ENCODE results near the gene CEP131. TPM values are rescaled to one million over a fixed set of nuclear protein-coding genes. Genes with fewer than 3 reads are reported as not detected.

Gene CEP131
- polyA plus RNA-seq, 1 donor from 2014 or later, result 21.3 TPM

DNA sequence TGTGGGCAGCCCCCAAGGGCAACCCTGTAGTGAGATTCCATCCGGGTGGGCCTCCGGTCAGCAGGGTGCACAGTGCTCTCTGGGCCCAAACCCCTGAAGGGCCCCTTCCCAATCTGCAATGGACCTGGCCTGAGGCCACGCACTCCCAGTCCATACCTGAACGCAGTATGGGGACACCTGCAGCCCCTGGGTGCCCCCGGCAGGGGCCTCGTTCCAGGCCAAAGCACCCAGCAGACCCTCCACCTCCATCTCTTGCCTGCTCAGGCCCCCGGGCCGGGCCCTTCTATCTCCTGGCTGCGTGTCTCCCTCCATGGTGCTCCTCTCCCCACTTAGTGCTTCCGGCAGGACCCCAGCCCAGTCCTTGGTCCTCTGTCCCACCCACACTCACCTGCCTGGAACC, 39.4 kb downstream of the CEP131 start:
- Histone ChIP-seq H3K79me2 (replicated peaks; ENCODE audit: insufficient read depth, low read length) (no peaks in the 10 kb centered on the region), H3K9me3 (ENCODE audit: low read length) (no peaks in the 10 kb centered on the region), H2AFZ (ENCODE audit: low read depth, low read length) (no peak overlapping the region), H3F3A (ENCODE audit: insufficient read depth, low read length, poor library complexity, severe bottlenecking) (no peaks in the 10 kb centered on the region), H3K4me2 (ENCODE audit: low read length) (no peak overlapping the region), H3K4me3 (ENCODE audit: low read length) (no peak overlapping the region), H3K36me3 (ENCODE audit: insufficient read depth, low read length) (no peaks in the 10 kb centered on the region), H3K9me2 (ENCODE audit: insufficient read depth, low read length) (no peaks in the 10 kb centered on the region), H3K27me3 (ENCODE audit: insufficient read depth, low read depth, low read length) (no peaks in the 10 kb centered on the region), H3K27ac (ENCODE audit: low read length) (no peak overlapping the region), H3K9ac (ENCODE audit: low read length) (no peak overlapping the region), H4K20me1 (ENCODE audit: insufficient read depth) (no peaks in the 10 kb centered on the region)
- TF ChIP-seq RAD21 (conservative IDR thresholded peaks at IDR 0.05) (no peak), TAF1 (IDR thresholded peaks at IDR 0.05; ENCODE audit: low read depth) (no peak), MXI1 (conservative IDR thresholded peaks at IDR 0.05; ENCODE audit: poor library complexity, severe bottlenecking) (no peak), EP300 (conservative IDR thresholded peaks at IDR 0.05; ENCODE audit: poor library complexity, severe bottlenecking) (no peak), CTCF (IDR thresholded peaks at IDR 0.05; ENCODE audit: poor library complexity, severe bottlenecking) (no peak), POLR2AphosphoS5 (IDR thresholded peaks at IDR 0.05) (no peak), EZH2 (IDR thresholded peaks at IDR 0.05; ENCODE audit: borderline replicate concordance, insufficient read depth, low read length, poor library complexity, severe bottlenecking) (no peak), SMC3 (conservative IDR thresholded peaks at IDR 0.05; ENCODE audit: poor library complexity) (no peak)
- TF ChIP-seq, protein P1, sequence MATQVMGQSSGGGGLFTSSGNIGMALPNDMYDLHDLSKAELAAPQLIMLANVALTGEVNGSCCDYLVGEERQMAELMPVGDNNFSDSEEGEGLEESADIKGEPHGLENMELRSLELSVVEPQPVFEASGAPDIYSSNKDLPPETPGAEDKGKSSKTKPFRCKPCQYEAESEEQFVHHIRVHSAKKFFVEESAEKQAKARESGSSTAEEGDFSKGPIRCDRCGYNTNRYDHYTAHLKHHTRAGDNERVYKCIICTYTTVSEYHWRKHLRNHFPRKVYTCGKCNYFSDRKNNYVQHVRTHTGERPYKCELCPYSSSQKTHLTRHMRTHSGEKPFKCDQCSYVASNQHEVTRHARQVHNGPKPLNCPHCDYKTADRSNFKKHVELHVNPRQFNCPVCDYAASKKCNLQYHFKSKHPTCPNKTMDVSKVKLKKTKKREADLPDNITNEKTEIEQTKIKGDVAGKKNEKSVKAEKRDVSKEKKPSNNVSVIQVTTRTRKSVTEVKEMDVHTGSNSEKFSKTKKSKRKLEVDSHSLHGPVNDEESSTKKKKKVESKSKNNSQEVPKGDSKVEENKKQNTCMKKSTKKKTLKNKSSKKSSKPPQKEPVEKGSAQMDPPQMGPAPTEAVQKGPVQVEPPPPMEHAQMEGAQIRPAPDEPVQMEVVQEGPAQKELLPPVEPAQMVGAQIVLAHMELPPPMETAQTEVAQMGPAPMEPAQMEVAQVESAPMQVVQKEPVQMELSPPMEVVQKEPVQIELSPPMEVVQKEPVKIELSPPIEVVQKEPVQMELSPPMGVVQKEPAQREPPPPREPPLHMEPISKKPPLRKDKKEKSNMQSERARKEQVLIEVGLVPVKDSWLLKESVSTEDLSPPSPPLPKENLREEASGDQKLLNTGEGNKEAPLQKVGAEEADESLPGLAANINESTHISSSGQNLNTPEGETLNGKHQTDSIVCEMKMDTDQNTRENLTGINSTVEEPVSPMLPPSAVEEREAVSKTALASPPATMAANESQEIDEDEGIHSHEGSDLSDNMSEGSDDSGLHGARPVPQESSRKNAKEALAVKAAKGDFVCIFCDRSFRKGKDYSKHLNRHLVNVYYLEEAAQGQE (IDR thresholded peaks at IDR 0.05; ENCODE audit: borderline replicate concordance), result no peak

- H3K79me2 ChIP-seq (replicated peaks; ENCODE audit: insufficient read depth, low read length), result no peaks in the 10 kb centered on the region
- H3F3A ChIP-seq (ENCODE audit: insufficient read depth, low read length, poor library complexity, severe bottlenecking), result no peaks in the 10 kb centered on the region
- TF ChIP-seq EP300 (conservative IDR thresholded peaks at IDR 0.05; ENCODE audit: poor library complexity, severe bottlenecking), result no peak
- TF ChIP-seq, protein P1 (IDR thresholded peaks at IDR 0.05; ENCODE audit: borderline replicate concordance), result no peak
- TF ChIP-seq SMC3 (conservative IDR thresholded peaks at IDR 0.05; ENCODE audit: poor library complexity), result no peak
- TF ChIP-seq RAD21 (conservative IDR thresholded peaks at IDR 0.05), result no peak
- TF ChIP-seq EZH2 (IDR thresholded peaks at IDR 0.05; ENCODE audit: borderline replicate concordance, insufficient read depth, low read length, poor library complexity, severe bottlenecking), result no peak
- no peak for TF ChIP-seq MXI1 (conservative IDR thresholded peaks at IDR 0.05; ENCODE audit: poor library complexity, severe bottlenecking)
- no peak for TF ChIP-seq CTCF (IDR thresholded peaks at IDR 0.05; ENCODE audit: poor library complexity, severe bottlenecking)
- TF ChIP-seq POLR2AphosphoS5 (IDR thresholded peaks at IDR 0.05), result no peak
- TF ChIP-seq TAF1 (IDR thresholded peaks at IDR 0.05; ENCODE audit: low read depth), result no peak
- no peak overlapping the region for H3K4me3 ChIP-seq (ENCODE audit: low read length)
- H3K9me3 ChIP-seq (ENCODE audit: low read length), result no peaks in the 10 kb centered on the region
- no peak overlapping the region for H2AFZ ChIP-seq (ENCODE audit: low read depth, low read length)
- H4K20me1 ChIP-seq (ENCODE audit: insufficient read depth), result no peaks in the 10 kb centered on the region
- H3K36me3 ChIP-seq (ENCODE audit: insufficient read depth, low read length), result no peaks in the 10 kb centered on the region
- H3K4me2 ChIP-seq (ENCODE audit: low read length), result no peak overlapping the region
- H3K9ac ChIP-seq (ENCODE audit: low read length), result no peak overlapping the region
- H3K27me3 ChIP-seq (ENCODE audit: insufficient read depth, low read depth, low read length), result no peaks in the 10 kb centered on the region
- H3K27ac ChIP-seq (ENCODE audit: low read length), result no peak overlapping the region
- no peaks in the 10 kb centered on the region for H3K9me2 ChIP-seq (ENCODE audit: insufficient read depth, low read length)
These were observed 40.2 kb downstream of the CEP131 start for GRCh38 chr17:81182596-81182995.
